CD4-positive, alpha-beta T cell treated with Interleukin-10 for 1 hour (primary cell): ENCODE results near the gene RAP2C.
"Not testable (repeated sequence)": the region's sequence is repeated elsewhere in the genome, so short reads cannot be mapped to it uniquely, and the experiment has no call there.

Source experiments
- DNase-seq: peaks from one replicate; pipeline ENCODE4 v3.0.0-alpha.2; 2020

The RAP2C gene

DNA sequence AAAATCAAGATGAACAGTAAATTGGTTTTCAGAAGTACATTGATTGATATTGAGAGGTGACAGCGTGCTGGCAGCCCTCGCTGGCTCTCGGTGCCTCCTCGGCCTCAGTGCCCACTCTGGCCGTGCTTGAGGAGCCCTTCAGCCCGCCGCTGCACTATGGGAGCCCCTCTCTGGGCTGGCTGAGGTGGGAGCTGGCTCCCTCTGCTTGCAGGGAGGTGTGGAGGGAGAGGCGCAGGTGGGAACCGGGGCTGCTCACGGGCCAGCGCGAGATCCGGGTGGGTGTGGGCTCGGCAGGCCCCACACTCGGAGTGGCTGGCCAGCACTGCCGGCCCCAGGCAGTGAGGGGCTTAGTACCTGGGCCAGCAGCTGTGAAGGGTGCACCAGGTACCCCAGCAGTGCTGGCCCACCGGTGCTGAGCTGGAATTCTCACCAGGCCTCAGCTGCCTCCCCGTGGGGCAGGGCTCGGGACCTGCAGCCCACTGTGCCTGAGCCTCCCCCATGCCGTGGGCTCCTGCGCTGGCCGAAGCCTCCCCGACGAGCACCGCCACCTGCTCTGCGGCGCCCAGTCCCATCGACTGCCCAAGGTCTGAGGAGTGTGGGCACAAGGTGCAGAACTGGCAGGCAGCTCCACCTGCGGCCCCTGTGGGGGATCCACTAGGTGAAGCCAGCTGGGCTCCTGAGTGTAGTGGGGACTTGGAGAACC lies 25.2 kb downstream of the RAP2C start:
- no peak for DNase-seq

GRCh38 chrX:132191938-132192337 lies 27.3 kb downstream of the RAP2C start:
- no peak for DNase-seq

GRCh38 chrX:132188175-132188574 lies 31.1 kb downstream of the RAP2C start:
- no peak for DNase-seq

DNA sequence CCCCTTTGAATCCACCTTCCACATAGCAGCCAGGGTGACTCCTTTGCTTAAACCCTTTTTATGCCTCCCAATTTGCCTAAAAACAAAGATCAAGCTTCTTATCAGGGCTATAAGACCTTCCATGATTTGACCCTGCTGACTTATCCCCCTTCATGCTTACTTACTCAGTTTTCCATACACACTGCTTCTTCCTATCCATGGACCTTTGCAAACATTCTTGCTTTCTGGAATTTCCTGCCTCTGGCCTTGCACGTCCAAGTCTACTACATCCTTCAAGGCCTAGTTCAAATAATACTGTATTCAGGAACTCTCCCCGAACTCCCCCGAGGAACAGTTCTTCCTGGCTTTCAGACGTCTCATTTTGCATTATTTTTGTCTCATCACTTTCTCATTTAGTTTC lies 31.8 kb downstream of the RAP2C start:
- no peak for DNase-seq

- DNase-seq: no peak
These were observed 34.4 kb downstream of the RAP2C start for GRCh38 chrX:132184871-132185270.

DNA sequence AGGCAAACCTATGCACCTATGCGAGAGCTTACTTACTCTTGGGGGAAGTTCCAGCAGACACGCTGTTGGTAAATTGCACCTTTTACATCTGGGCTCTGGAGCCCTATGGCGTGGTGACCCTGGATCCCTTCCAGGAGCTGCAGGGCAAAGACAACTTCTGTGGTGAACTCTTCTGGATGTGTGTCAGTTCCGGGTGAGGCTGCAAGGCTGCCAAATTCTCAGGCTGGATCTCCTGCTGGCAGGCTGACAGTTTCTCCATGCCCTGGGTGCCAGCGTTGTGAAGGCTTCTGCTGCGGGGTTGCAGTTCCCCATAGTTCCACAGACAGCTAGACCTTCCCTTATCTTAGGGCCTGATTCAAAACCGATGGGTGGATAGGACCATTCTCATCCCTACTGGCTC lies 37.9 kb downstream of the RAP2C start:
- DNase-seq: no peak

- DNase-seq: no peak
These were observed 38.3 kb downstream of the RAP2C start for GRCh38 chrX:132180929-132181328.

DNA sequence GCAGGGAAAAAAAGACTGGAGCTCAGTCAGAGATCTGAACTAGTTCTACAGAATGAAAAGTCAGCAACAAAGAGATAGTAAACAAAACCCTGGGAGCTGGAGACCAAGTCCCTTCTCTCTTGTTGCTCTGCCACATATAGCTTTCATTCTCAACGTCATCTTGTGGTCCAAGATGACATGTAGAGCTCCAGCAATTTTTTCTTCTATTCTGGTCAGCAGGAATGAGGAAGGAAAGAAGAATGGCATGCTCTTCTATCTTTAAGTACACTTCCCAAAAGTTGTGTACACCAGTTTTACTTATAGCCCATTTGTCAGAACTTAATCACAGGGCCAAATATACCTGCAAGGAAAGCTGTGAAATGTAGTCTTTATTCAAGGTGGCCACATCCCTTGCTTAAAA lies 45.6 kb downstream of the RAP2C start:
- DNase-seq: no peak

DNA sequence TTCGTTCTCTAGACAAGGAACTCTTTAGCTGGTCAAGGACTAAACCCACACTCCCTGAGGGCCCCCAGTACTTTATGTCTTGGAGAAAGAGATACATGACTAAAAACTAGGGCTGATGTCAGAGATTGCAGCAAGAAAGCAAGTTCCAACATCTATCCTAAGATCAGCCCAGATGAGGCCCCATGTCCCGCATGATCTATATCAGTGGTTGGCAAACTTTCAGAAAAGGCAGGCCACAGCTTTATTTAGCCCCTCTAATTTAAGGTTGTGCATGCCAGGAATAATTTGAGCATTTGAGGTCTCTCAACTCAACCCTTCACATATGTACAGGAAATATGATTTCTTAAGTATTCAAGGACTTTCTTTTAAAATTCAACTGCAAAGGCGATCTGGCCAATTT lies 47.4 kb downstream of the RAP2C start:
- no peak for DNase-seq

DNA sequence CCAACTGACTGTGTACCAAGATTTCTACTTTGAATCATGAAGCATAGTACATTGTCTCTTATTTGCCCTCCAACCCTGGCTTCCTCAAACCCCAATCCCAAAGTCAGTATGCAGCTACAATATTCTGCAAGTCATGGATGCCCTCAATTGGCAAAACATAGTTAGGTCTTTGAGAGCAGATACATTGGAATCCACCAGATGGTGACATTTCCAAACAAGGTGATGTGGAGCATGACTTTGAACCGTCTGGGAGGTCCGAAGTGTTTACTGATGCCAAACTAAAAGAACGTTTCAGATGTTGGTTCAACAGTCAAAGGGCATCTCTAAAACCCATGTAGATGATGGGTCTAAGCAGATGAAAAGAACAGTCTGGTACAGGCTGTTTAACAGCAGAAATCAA lies 47.8 kb downstream of the RAP2C start:
- DNase-seq: no peak

DNA sequence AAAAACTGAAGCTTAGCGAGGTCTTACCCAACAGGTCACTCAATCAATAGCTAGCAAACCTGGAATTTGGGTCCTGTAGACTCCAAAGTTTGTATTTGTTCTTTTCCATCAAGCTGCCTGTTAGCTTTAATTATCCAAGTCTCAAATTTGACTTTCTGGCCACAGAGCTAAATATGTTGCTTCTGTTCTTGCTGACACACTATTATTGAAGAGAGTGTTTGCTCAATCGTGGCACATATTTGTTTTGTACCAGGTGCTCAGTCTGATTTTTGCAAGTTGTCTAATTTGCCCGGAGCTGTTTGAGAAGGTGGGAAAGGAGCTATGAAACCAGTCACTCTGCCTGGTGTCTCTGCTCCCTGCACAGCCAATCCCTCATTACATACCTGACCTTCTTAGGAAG lies 49.7 kb downstream of the RAP2C start:
- no peak for DNase-seq

DNA sequence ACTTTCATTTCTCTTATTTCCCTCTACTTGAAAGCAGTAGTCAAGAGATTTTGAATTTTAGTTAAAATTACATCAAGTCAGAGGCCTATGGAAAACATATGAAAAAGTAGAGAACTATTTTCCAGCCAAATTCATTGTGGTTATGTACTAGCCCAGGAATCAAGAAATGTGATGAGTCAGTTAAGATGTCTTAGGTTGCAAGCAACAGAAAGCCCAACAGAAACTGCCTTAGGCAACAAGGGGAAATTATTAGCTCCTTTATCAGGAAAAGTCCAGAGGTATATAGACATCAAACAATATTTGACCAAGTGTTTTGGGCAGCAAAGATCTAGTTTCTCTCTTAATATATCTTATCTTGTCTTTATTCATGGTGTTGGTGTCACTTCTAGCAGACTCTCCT lies 53.6 kb downstream of the RAP2C start:
- DNase-seq: no peak

DNA sequence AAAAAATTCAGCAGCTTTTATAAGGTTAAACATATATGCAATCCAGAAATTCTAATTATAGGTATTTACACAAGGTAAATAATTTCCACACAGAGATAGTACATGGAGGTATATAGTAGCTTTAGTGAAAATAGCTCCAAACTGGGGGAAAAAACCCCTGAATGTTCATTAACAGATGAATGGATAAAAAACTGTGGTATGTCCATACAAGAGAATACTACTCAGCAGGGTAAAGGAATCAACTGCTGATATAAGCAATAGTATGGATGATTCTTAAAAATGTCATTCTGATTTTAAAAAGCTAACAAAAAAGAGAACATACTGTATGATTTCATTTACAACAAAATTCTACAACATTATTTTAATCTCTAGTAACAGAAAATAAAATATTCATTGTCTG lies 54.2 kb downstream of the RAP2C start:
- no peak for DNase-seq

DNA sequence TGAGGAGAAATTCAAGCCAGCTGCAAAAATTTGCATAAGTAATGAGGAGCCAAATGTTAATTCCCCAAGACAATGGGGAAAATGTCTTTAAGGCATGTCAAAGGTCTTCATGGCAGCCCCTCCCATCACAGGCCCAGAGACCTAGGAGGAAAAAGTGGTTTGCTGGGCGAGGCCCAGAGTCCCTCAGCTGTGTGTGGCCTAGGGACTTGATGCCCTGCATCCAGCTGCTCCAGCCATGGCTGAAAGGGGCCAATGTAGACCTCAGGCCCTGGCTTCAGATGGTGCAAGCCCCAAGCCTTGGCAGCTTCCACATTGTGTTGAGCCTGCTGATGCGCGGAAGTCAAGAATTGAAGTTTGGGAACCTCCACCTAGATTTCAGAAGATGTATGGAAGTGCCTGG lies 56.2 kb downstream of the RAP2C start:
- not testable (repeated sequence) for DNase-seq

DNA sequence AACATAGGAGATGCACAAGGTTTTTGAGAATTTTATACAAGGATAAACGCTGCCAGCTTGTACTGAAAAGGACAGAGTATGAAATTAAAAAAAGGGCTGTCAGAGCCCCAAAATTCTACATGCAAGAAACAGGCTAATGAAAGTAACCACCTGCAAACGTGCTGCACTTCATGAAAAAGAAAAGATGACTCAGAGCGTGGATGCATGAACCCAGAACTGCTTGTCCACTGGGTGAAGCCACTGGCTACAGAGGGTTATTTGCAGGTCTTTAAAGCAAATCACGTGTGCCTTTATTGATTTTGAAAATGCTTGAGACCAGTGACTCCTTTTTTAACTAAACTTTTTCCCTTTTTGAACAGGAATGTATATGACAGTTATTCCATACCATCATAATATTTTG lies 66.1 kb downstream of the RAP2C start:
- DNase-seq: no peak
